NCI-H524 (cell line): ENCODE results near the gene CHST11.
"Not testable (repeated sequence)": the region's sequence is repeated elsewhere in the genome, so short reads cannot be mapped to it uniquely, and the experiment has no call there.

Experiments
- DNase-seq, 2 experiments: peaks; one replicate each; lab custom pipeline; 2025; lab: John Stamatoyannopoulos, UW

CHST11 gene

GRCh38 chr12:104604070-104604994 is 147.6 kb downstream of the CHST11 start:
- no peak for DNase-seq

- DNase-seq = no peak
These were observed 148.4 kb downstream of the CHST11 start for GRCh38 chr12:104604995-104605675.

- DNase-seq = no peak
These were observed 148.9 kb downstream of the CHST11 start for GRCh38 chr12:104605685-104606084.

GRCh38 chr12:104608998-104609397 is 152.2 kb downstream of the CHST11 start:
- peak; percentile 92 to 98 for DNase-seq

GRCh38 chr12:104609445-104609844 is 152.7 kb downstream of the CHST11 start:
- DNase-seq = no peak

- no peak for DNase-seq
These were observed 153.9 kb downstream of the CHST11 start for GRCh38 chr12:104610513-104611235.

GRCh38 chr12:104611671-104612070 is 154.9 kb downstream of the CHST11 start:
- no peak for DNase-seq

- not testable (repeated sequence) for DNase-seq
These were observed 156.6 kb downstream of the CHST11 start for GRCh38 chr12:104613372-104613771.

GRCh38 chr12:104615048-104615561 is 158.4 kb downstream of the CHST11 start:
- peak in 1 of 2 experiments; percentile 7 for DNase-seq

GRCh38 chr12:104618691-104619090 is 161.9 kb downstream of the CHST11 start:
- DNase-seq = no peak

GRCh38 chr12:104619305-104619704 is 162.6 kb downstream of the CHST11 start:
- DNase-seq = no peak

- DNase-seq = peak in 1 of 2 experiments; percentile 16
These were observed 164.2 kb downstream of the CHST11 start for GRCh38 chr12:104620837-104621531.

- DNase-seq = no peak
These were observed 166.2 kb downstream of the CHST11 start for GRCh38 chr12:104622928-104623327.

- no peak for DNase-seq
These were observed 167.1 kb downstream of the CHST11 start for GRCh38 chr12:104623883-104624282.

- DNase-seq = no peak
These were observed 167.8 kb downstream of the CHST11 start for GRCh38 chr12:104624529-104624928.

- peak in 1 of 2 experiments; percentile 6 for DNase-seq
These were observed 169.5 kb downstream of the CHST11 start for GRCh38 chr12:104626069-104626837.

GRCh38 chr12:104627231-104627989 is 170.7 kb downstream of the CHST11 start:
- DNase-seq = no peak

- peak; percentile 86 to 87 for DNase-seq
These were observed 171.5 kb downstream of the CHST11 start for GRCh38 chr12:104627990-104628830.

GRCh38 chr12:104628831-104629135 is 172.0 kb downstream of the CHST11 start:
- no peak for DNase-seq
